ENCODE measurements around the gene ASXL2.

DNA sequence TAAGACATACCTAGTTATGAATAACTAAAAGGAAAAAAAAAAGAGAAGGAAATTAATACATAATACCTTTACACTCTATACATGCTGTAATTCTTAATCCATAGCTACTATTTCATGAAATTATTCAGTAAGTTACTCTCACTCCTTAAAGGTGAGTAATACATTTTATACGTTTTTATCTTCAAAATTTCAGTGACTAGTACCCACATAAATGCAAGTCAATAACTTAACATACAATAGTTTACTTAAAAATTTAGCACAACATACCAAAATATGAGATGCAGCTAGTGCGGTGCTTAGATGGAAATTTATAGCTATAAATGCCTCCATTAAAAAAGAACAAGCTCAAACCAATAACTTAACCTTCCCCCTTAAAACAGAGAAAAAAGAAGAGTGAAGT lies 168.9 kb downstream of the ASXL2 start:
- no peak for TF ChIP-seq CTCF (IDR thresholded peaks at IDR 0.05)
- TF ChIP-seq POLR2A (IDR thresholded peaks at IDR 0.05): no peak

All from body of pancreas (tissue), 4 donors.